ENCODE results near the gene THBS4. TPM values are rescaled to one million over a fixed set of nuclear protein-coding genes. Genes with fewer than 3 reads are reported as not detected.

THBS4 gene
- total and polyA plus RNA-seq, 9 of the 15 experiments (the other 6 are each of a cell fraction or from before 2014, with no cell fraction given): 0.07 to 0.08 TPM; not detected in 7

DNA sequence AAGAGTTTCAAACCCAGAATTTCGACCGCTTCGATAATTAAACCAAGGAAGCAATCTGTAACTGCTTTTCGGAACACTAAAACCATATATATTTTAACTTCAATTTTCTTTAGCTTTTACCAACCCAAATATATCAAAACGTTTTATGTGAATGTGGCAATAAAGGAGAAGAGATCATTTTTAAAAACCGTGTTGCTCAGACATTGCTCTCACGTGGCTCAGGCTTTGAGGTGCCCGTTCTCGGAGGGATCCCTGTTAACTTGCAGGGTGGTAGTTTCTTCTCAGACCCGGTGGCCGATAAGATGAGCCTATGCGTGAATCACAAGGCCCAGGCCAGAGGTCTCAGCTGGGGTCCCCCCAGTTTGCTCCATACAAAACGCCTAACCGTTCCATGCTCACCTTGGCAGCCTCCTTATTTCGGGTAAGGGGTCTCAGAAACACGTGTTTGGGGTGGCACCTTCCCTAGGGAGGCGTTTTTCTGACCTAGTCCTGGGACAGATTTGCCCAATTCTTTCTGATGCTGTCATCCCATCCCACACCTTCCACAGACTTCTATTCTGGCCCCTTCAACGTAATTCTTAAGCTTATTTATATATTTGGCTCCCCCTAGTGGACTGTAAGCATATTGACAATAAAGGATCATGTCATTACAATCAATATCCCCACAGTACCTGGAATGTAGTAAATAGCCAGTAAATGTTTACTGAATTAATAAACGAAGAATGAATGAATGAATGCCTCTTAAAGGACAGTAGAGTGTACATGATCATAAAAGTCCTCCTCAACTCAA lies 48.1 kb downstream of the THBS4 start (continued):
- TF ChIP-seq KDM1A (IDR thresholded peaks at IDR 0.05) (0 out of 4 replicates have a peak, but pooled peaks of 1 of the 2 experiments have one; percentile 20), ZBTB5 (IDR thresholded peaks at IDR 0.05) (no peak), RFX1 (IDR thresholded peaks at IDR 0.05) (no peak), ZNF41 (CRISPR knock-in tag; conservative IDR thresholded peaks at IDR 0.05) (no peak), RUNX1 (IDR thresholded peaks at IDR 0.05; ENCODE audit: low read depth) (no peak), POLR2A (conservative IDR thresholded peaks at IDR 0.05) (no peak), SIN3A (IDR thresholded peaks at IDR 0.05; ENCODE audit: borderline replicate concordance in 2 of 2, control insufficient read depth in 1 of 2, low read depth in 2 of 2, low read length in 2 of 2) (no peak), ZNF3 (CRISPR knock-in tag; IDR thresholded peaks at IDR 0.05) (no peak), BRD9 (IDR thresholded peaks at IDR 0.05; ENCODE audit: low read depth, partially characterized antibody) (no peak), SMARCA4 (IDR thresholded peaks at IDR 0.05) (no peak), E2F4 (CRISPR knock-in tag; IDR thresholded peaks at IDR 0.05; ENCODE audit: low read depth) (no peak), HOXB6 (CRISPR knock-in tag; IDR thresholded peaks at IDR 0.05; ENCODE audit: borderline replicate concordance) (no peak), CTBP1 (IDR thresholded peaks at IDR 0.05; ENCODE audit: borderline replicate concordance) (0 out of 2 replicates have a peak, but pooled peaks have one; percentile 45), ETV1 (tag; conservative IDR thresholded peaks at IDR 0.05; ENCODE audit: low read depth) (no peak), PTTG1 (tag; IDR thresholded peaks at IDR 0.05; ENCODE audit: low read depth) (no peak), RFX7 (CRISPR knock-in tag; IDR thresholded peaks at IDR 0.05) (no peak), HNRNPL (IDR thresholded peaks at IDR 0.05; ENCODE audit: low read depth, low read length) (no peak), GABPB1 (CRISPR knock-in tag; IDR thresholded peaks at IDR 0.05) (no peak)
- TF ChIP-seq, protein P1, sequence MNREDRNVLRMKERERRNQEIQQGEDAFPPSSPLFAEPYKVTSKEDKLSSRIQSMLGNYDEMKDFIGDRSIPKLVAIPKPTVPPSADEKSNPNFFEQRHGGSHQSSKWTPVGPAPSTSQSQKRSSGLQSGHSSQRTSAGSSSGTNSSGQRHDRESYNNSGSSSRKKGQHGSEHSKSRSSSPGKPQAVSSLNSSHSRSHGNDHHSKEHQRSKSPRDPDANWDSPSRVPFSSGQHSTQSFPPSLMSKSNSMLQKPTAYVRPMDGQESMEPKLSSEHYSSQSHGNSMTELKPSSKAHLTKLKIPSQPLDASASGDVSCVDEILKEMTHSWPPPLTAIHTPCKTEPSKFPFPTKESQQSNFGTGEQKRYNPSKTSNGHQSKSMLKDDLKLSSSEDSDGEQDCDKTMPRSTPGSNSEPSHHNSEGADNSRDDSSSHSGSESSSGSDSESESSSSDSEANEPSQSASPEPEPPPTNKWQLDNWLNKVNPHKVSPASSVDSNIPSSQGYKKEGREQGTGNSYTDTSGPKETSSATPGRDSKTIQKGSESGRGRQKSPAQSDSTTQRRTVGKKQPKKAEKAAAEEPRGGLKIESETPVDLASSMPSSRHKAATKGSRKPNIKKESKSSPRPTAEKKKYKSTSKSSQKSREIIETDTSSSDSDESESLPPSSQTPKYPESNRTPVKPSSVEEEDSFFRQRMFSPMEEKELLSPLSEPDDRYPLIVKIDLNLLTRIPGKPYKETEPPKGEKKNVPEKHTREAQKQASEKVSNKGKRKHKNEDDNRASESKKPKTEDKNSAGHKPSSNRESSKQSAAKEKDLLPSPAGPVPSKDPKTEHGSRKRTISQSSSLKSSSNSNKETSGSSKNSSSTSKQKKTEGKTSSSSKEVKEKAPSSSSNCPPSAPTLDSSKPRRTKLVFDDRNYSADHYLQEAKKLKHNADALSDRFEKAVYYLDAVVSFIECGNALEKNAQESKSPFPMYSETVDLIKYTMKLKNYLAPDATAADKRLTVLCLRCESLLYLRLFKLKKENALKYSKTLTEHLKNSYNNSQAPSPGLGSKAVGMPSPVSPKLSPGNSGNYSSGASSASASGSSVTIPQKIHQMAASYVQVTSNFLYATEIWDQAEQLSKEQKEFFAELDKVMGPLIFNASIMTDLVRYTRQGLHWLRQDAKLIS (CRISPR knock-in tag; IDR thresholded peaks at IDR 0.05): no peak
- TF ChIP-seq, protein P2, sequence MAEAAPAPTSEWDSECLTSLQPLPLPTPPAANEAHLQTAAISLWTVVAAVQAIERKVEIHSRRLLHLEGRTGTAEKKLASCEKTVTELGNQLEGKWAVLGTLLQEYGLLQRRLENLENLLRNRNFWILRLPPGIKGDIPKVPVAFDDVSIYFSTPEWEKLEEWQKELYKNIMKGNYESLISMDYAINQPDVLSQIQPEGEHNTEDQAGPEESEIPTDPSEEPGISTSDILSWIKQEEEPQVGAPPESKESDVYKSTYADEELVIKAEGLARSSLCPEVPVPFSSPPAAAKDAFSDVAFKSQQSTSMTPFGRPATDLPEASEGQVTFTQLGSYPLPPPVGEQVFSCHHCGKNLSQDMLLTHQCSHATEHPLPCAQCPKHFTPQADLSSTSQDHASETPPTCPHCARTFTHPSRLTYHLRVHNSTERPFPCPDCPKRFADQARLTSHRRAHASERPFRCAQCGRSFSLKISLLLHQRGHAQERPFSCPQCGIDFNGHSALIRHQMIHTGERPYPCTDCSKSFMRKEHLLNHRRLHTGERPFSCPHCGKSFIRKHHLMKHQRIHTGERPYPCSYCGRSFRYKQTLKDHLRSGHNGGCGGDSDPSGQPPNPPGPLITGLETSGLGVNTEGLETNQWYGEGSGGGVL (CRISPR knock-in tag; IDR thresholded peaks at IDR 0.05): no peak
